Adrenal gland (tissue), 12 donors: ENCODE results near the gene PMVK. TPM values are rescaled to one million over a fixed set of nuclear protein-coding genes. Genes with fewer than 3 reads are reported as not detected.

Experiments used
- DNase-seq, 7 donors: peaks; one replicate each; pipeline ENCODE4 v3.0.0-alpha.2; 2019 to 2020
- H3K27ac ChIP-seq, 5 donors: fragments of 200-600 bp; sonication (generic) in 4 of 5; 1 replicate in 3 of 5; 2 replicates in 2 of 5; pipeline versions ENCODE4 v1.5.1 to v1.8.0; 2016 to 2020; ENCODE audit warnings: mild to moderate bottlenecking in 1 of 5
- H3K27me3 ChIP-seq: fragments of 200-600 bp; 2 replicates; pipeline ENCODE4 v1.8.0; 2021
- H3K36me3 ChIP-seq, 2 donors: fragments of 200-600 bp; replicated peaks in 1 of 2; 1 replicate in 1 of 2; 2 replicates in 1 of 2; pipeline versions ENCODE4 v1.5.1 to v1.8.0; 2018 to 2022
- H3K4me1 ChIP-seq, 2 donors: fragments of 200-600 bp; replicated peaks in 1 of 2; 1 replicate in 1 of 2; 2 replicates in 1 of 2; pipeline versions ENCODE4 v1.5.1 to v1.8.0; 2018 to 2021
- H3K4me3 ChIP-seq, 4 donors: fragments of 200-600 bp; sonication (generic) in 3 of 4; one replicate each; pipeline ENCODE4 v1.5.1; 2016 to 2018
- H3K9me3 ChIP-seq, 3 donors: fragments of 200-600 bp; sonication (generic) in 1 of 3; replicated peaks in 1 of 3; 1 replicate in 2 of 3; 2 replicates in 1 of 3; pipeline versions ENCODE4 v1.5.1 to v1.8.0; 2016 to 2021
- POLR2A ChIP-seq, 2 donors: fragments of 450-650 bp; IDR thresholded peaks; one replicate each; pipeline ENCODE4 v1.6.1; 2017; ENCODE audit warnings: antibody characterized with exemption in 2 of 2, mild to moderate bottlenecking in 2 of 2, moderate library complexity in 1 of 2
- WGBS, 4 donors: extraction: QIAGEN DNeasy Blood & Tissue Kit in 2 of 4; methylation state at CpG; one replicate each; pipeline versions ENCODE4 v1.1.5 to v1.1.7; 2013 to 2017; 5-methylcytosine and 5-hydroxymethylcytosine counted together
- intact Hi-C, 2 donors: fragments of 100-400 bp; cut with DNase I; formaldehyde crosslinking; loops; one replicate each; pipeline versions ENCODE4 v1.14.1 to v1.15.0; 2022 to 2023
- polyA plus RNA-seq, 3 donors: library from polyadenylated mRNA; stranded (reverse); fragments of 200-250 nt in 2 of 3; fragments of 350-450 nt in 1 of 3; fragmentation: Illumina TruSeq in 1 of 3; extraction: RNeasy Lipid Tissue Mini Kit (QIAGEN cat#74804) in 1 of 3; gene quantifications; one replicate each; pipeline ENCODE4 v1.2.3, GENCODE V29; 2013 to 2014
- total RNA-seq, 9 donors: library from RNA; depleted of rRNA in 4 of 9; stranded (reverse); fragments of >200 nt in 4 of 9; fragments of 120-200 nt in 1 of 9; fragmentation: NEBNext Ultra II Directional in 1 of 9; extraction: Animal tissue kit (Norgen Biotek cat#: 25700) in 1 of 9; gene quantifications; one replicate each; pipeline versions ENCODE4 v1.1.0 to v1.2.4, GENCODE V29; 2013 to 2023
- TF ChIP-seq, protein P1 (sequence below), 6 experiments: fragments of 450-650 bp in 4 of 6; fragments of 200-600 bp in 2 of 6; sonication (generic) in 1 of 6; IDR thresholded peaks; 1 replicate in 5 of 6; 2 replicates in 1 of 6; pipeline versions ENCODE4 v1.5.1 to v1.8.0; 2016 to 2021; ENCODE audit warnings: antibody characterized with exemption in 6 of 6, mild to moderate bottlenecking in 2 of 6, moderate library complexity in 1 of 6
- donor health status: healthy with polysubstance abuse.
- donor health status: Bipolar disorder and iron deficiency.
- donor health status: DM: yes; HTN: yes; CAD: no.
- donor health status: DM: no; HTN: no; CAD: no.
- donor health status: DM: no; HTN: no; CAD: no.
- donor health status: DM: yes; HTN: yes; CAD: no.

PMVK gene
- total and polyA plus RNA-seq, 12 donors = 12.6 to 70.0 (median 41.7) TPM

DNA sequence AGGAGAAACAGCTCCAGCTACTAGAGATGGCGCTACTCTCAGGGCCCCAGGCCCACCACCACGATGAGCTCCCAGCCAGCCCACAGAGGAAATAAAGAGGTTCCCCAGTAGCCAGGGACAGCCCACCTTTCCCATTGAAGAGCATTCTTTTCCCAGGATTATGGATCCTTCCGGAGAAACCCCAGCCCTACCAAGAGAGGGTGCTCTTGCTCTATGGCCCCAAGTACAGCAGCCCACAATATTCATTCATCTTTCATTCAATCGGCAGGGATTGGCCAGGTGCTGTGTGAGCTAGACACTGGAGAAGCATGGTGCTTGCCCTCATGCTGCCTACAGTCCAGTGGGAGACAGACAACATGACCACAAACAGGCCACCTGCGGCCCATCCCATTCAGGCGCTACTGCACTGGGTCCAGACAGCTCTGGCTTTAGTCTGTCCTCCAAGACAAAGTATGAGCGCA is 29.9 kb downstream of the PMVK start:
- DNase-seq = peak in 6 of 7 donors; percentile 24 to 57 (median 30)
- no peak for TF ChIP-seq POLR2A (IDR thresholded peaks at IDR 0.05)
- TF ChIP-seq, protein P1, sequence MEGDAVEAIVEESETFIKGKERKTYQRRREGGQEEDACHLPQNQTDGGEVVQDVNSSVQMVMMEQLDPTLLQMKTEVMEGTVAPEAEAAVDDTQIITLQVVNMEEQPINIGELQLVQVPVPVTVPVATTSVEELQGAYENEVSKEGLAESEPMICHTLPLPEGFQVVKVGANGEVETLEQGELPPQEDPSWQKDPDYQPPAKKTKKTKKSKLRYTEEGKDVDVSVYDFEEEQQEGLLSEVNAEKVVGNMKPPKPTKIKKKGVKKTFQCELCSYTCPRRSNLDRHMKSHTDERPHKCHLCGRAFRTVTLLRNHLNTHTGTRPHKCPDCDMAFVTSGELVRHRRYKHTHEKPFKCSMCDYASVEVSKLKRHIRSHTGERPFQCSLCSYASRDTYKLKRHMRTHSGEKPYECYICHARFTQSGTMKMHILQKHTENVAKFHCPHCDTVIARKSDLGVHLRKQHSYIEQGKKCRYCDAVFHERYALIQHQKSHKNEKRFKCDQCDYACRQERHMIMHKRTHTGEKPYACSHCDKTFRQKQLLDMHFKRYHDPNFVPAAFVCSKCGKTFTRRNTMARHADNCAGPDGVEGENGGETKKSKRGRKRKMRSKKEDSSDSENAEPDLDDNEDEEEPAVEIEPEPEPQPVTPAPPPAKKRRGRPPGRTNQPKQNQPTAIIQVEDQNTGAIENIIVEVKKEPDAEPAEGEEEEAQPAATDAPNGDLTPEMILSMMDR (IDR thresholded peaks at IDR 0.05) = peak; percentile 31 to 71 (median 60)
- H3K4me3 ChIP-seq = no peak overlapping the region
- no peaks in the 10 kb centered on the region for H3K36me3 ChIP-seq
- no peaks in the 10 kb centered on the region for H3K9me3 ChIP-seq
- H3K27me3 ChIP-seq = no peaks in the 10 kb centered on the region
- 69 to 83% (median 79%) methylated on average over 7 of the region's 7 CpGs for WGBS, 4 donors
- intact Hi-C loops = loop anchor here in 1 of 2 donors (5.0 kb wide), 1 partner anchor 156 kb away; the partner anchor contains the start of gene EFNA4
- no peak overlapping the region for H3K27ac ChIP-seq
- H3K4me1 ChIP-seq = no peaks in the 10 kb centered on the region

DNA sequence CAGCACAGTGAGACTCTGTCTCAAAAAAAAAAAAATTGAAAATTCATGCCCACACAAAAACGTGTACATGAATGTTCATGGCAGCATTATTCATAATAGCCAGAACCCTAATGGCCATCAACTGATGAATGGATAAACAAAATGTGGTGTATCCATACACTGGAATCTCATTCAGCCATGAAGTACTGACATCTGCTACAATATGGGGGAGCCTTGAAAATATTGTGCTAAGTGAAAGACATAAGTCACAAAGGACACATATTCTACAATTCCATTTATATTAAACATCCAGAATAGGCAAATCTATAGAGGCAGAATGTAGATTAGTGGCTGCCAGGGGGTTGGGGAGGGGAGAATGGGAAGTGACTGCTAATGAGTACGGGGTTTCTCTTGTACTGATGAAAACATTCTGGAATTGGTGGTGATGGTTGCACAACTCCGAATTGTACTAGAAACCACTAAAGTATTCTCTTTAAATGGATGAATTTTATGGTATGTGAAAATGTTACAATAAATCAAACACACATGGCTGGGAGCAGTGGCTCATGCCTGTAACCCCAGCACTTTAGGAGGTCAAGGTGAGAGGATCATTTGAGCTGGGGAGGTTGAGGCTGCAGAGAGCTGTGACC is 33.5 kb downstream of the PMVK start:
- no peaks in the 10 kb centered on the region for H3K9me3 ChIP-seq
- TF ChIP-seq, protein P1 (IDR thresholded peaks at IDR 0.05) = no peak
- TF ChIP-seq POLR2A (IDR thresholded peaks at IDR 0.05) = no peak
- no peak overlapping the region for H3K4me3 ChIP-seq
- 40 to 68% (median 48%) methylated on average over 3 of the region's 3 CpGs for WGBS, 4 donors
- intact Hi-C loops = no loop called here
- no peak overlapping the region for H3K27ac ChIP-seq
- no peaks in the 10 kb centered on the region for H3K27me3 ChIP-seq
- no peak for DNase-seq
- H3K36me3 ChIP-seq = no peaks in the 10 kb centered on the region
- no peaks in the 10 kb centered on the region for H3K4me1 ChIP-seq

DNA sequence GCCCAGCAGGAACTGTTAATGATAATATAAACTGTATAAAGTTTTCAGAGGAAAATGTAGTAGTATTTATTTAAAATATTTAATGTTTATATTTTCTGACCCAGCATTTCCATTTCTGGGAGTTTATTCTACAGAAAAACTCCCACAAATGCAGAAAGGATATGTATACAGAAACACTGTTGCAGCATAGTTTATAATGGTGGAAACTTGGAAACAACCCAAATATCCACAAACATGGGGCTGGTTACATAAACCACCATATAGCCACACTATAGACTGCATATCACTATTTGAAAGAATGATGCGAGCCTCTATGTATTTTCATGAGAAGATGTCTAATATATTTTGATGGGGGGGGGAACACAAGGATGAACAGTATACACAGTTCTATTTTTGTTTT is 34.9 kb downstream of the PMVK start:
- 86 to 100% (median 90%) methylated on average over 1 of the region's 1 CpG for WGBS, 4 donors
- H3K27ac ChIP-seq = no peak overlapping the region
- H3K4me3 ChIP-seq = no peak overlapping the region
- H3K9me3 ChIP-seq = no peaks in the 10 kb centered on the region
- no peak for DNase-seq
- H3K36me3 ChIP-seq = no peaks in the 10 kb centered on the region
- intact Hi-C loops = no loop called here
- H3K4me1 ChIP-seq = no peaks in the 10 kb centered on the region
- no peaks in the 10 kb centered on the region for H3K27me3 ChIP-seq
- no peak for TF ChIP-seq POLR2A (IDR thresholded peaks at IDR 0.05)
- TF ChIP-seq, protein P1 (IDR thresholded peaks at IDR 0.05) = no peak

DNA sequence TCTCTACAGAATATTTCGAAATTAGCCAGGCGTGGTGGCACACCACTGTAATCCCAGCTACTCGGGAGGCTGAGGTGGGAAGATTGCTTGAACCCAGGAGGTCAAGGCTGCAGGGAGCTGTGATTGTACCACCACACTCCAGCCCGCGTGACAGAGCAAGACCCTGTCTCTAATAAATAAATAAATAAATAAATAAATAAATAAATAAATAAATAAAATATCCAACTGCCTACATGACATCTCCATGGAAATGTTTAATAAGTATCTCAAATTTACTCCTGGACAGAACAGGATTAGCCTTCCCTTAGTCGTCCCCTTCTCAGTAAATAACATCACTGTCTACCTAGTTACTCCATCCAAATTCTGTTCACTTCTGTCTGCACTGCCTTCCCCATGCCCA is 37.5 kb downstream of the PMVK start:
- Histone ChIP-seq H3K4me1 (no peaks in the 10 kb centered on the region), H3K4me3 (no peak overlapping the region), H3K9me3 (no peaks in the 10 kb centered on the region), H3K27me3 (no peaks in the 10 kb centered on the region), H3K27ac (no peak overlapping the region), H3K36me3 (no peaks in the 10 kb centered on the region)
- intact Hi-C loops = no loop called here
- peak in 1 of 7 donors; percentile 40 for DNase-seq
- TF ChIP-seq POLR2A (IDR thresholded peaks at IDR 0.05) = no peak
- TF ChIP-seq, protein P1 (IDR thresholded peaks at IDR 0.05) = no peak
- WGBS, 4 donors = 86 to 92% (median 88%) methylated on average over 6 of the region's 6 CpGs
